ENCODE measurements around the gene CA9. TPM values are rescaled to one million over a fixed set of nuclear protein-coding genes. Genes with fewer than 3 reads are reported as not detected.

CA9 gene
- total RNA-seq, 2 donors from 2014 or later = 1.8 to 5.9 TPM

- intact Hi-C loops (cut with DNase I) = no loop called here
- DNase-seq = no peak
- Histone ChIP-seq H3K9ac (ENCODE audit: low read depth in 2 of 2, low read length in 2 of 2) (no peak overlapping the region), H3K9me3 (no peaks in the 10 kb centered on the region), H3K27ac (no peak overlapping the region), H3K27me3 (no peaks in the 10 kb centered on the region), H3K4me3 (no peak overlapping the region), H3K36me3 (peaks cover 68% of the 10 kb centered on the region), H3K4me1 (no peaks in the 10 kb centered on the region)
- TF ChIP-seq CTCF (IDR thresholded peaks at IDR 0.05) = no peak
Observed at GRCh38 chr9:35718721-35719511, 45.2 kb downstream of the CA9 start.

GRCh38 chr9:35719546-35719945 lies 45.8 kb downstream of the CA9 start:
- Histone ChIP-seq H3K36me3 (peaks cover 68% of the 10 kb centered on the region), H3K4me1 (no peaks in the 10 kb centered on the region), H3K9me3 (no peaks in the 10 kb centered on the region), H3K27me3 (no peaks in the 10 kb centered on the region), H3K9ac (ENCODE audit: low read depth in 2 of 2, low read length in 2 of 2) (no peak overlapping the region), H3K27ac (no peak overlapping the region), H3K4me3 (no peak overlapping the region)
- no peak for DNase-seq
- TF ChIP-seq CTCF (IDR thresholded peaks at IDR 0.05) = no peak
- intact Hi-C loops (cut with DNase I) = no loop called here

- DNase-seq = no peak
- no peak overlapping the region for H3K27ac ChIP-seq
- H3K27me3 ChIP-seq = no peaks in the 10 kb centered on the region
- H3K9ac ChIP-seq (ENCODE audit: low read depth in 2 of 2, low read length in 2 of 2) = no peak overlapping the region
- intact Hi-C loops (cut with DNase I) = no loop called here
- peaks cover under 1% of the 10 kb centered on the region for H3K4me1 ChIP-seq
- no peaks in the 10 kb centered on the region for H3K9me3 ChIP-seq
- no peak overlapping the region for H3K4me3 ChIP-seq
- no peak for TF ChIP-seq CTCF (IDR thresholded peaks at IDR 0.05)
- H3K36me3 ChIP-seq = peaks cover 50% of the 10 kb centered on the region
Observed at GRCh38 chr9:35723426-35723825, 49.7 kb downstream of the CA9 start.

- H3K27me3 ChIP-seq = no peaks in the 10 kb centered on the region
- no peak overlapping the region for H3K27ac ChIP-seq
- H3K9me3 ChIP-seq = no peaks in the 10 kb centered on the region
- no peak overlapping the region for H3K4me3 ChIP-seq
- no peak for DNase-seq
- peaks cover 4% of the 10 kb centered on the region for H3K4me1 ChIP-seq
- TF ChIP-seq CTCF (IDR thresholded peaks at IDR 0.05) = no peak
- intact Hi-C loops (cut with DNase I) = no loop called here
- peaks cover 47% of the 10 kb centered on the region for H3K36me3 ChIP-seq
- no peak overlapping the region for H3K9ac ChIP-seq (ENCODE audit: low read depth in 2 of 2, low read length in 2 of 2)
Observed at GRCh38 chr9:35723908-35724307, 50.2 kb downstream of the CA9 start.

GRCh38 chr9:35725362-35725761 lies 51.6 kb downstream of the CA9 start:
- no peaks in the 10 kb centered on the region for H3K9me3 ChIP-seq
- DNase-seq = no peak
- peaks cover 8% of the 10 kb centered on the region for H3K4me1 ChIP-seq
- H3K27ac ChIP-seq = no peak overlapping the region
- H3K4me3 ChIP-seq = no peak overlapping the region
- no peak overlapping the region for H3K9ac ChIP-seq (ENCODE audit: low read depth in 2 of 2, low read length in 2 of 2)
- H3K27me3 ChIP-seq = no peaks in the 10 kb centered on the region
- TF ChIP-seq CTCF (IDR thresholded peaks at IDR 0.05) = no peak
- intact Hi-C loops (cut with DNase I) = no loop called here
- peaks cover 34% of the 10 kb centered on the region for H3K36me3 ChIP-seq
